Measurements from ENCODE around the gene WWOX.

The WWOX gene

GRCh38 chr16:78206623-78207223 is 107.3 kb downstream of the WWOX start:
- Histone ChIP-seq H3K9ac (ENCODE audit: insufficient read length, low read depth) (no peak overlapping the region), H3K9me3 (ENCODE audit: insufficient read depth, low read length) (no peaks in the 10 kb centered on the region), H3K4me3 (ENCODE audit: insufficient read length, low read depth) (no peak overlapping the region), H3K27me3 (ENCODE audit: insufficient read depth, insufficient read length) (no peaks in the 10 kb centered on the region), H3K36me3 (ENCODE audit: insufficient read depth, insufficient read length, low read length) (no peaks in the 10 kb centered on the region), H3K4me1 (ENCODE audit: insufficient read depth, insufficient read length) (no peaks in the 10 kb centered on the region)
- no peak for TF ChIP-seq YY1 (IDR thresholded peaks at IDR 0.05; ENCODE audit: insufficient read depth, insufficient read length)
- no peak for TF ChIP-seq ZNF274 (IDR thresholded peaks at IDR 0.05; ENCODE audit: low read depth, low read length)
- no peak for TF ChIP-seq SUZ12 (IDR thresholded peaks at IDR 0.05; ENCODE audit: extremely low read depth, insufficient read depth, insufficient read length)
- no peak for DNase-seq (ENCODE audit: low read depth, low spot score)

- no peak for DNase-seq (ENCODE audit: low read depth, low spot score)
- H3K4me1 ChIP-seq (ENCODE audit: insufficient read depth, insufficient read length) = no peaks in the 10 kb centered on the region
- no peak overlapping the region for H3K4me3 ChIP-seq (ENCODE audit: insufficient read length, low read depth)
- no peaks in the 10 kb centered on the region for H3K27me3 ChIP-seq (ENCODE audit: insufficient read depth, insufficient read length)
- no peaks in the 10 kb centered on the region for H3K36me3 ChIP-seq (ENCODE audit: insufficient read depth, insufficient read length, low read length)
- no peaks in the 10 kb centered on the region for H3K9me3 ChIP-seq (ENCODE audit: insufficient read depth, low read length)
- TF ChIP-seq YY1 (IDR thresholded peaks at IDR 0.05; ENCODE audit: insufficient read depth, insufficient read length) = no peak
- H3K9ac ChIP-seq (ENCODE audit: insufficient read length, low read depth) = no peak overlapping the region
Measured at GRCh38 chr16:78209951-78210661, 110.7 kb downstream of the WWOX start.

GRCh38 chr16:78211020-78211599 is 111.7 kb downstream of the WWOX start:
- TF ChIP-seq ZNF274 (IDR thresholded peaks at IDR 0.05; ENCODE audit: low read depth, low read length) = no peak
- no peak for TF ChIP-seq YY1 (IDR thresholded peaks at IDR 0.05; ENCODE audit: insufficient read depth, insufficient read length)
- TF ChIP-seq SUZ12 (IDR thresholded peaks at IDR 0.05; ENCODE audit: extremely low read depth, insufficient read depth, insufficient read length) = no peak

GRCh38 chr16:78211946-78212345 is 112.5 kb downstream of the WWOX start:
- Histone ChIP-seq H3K36me3 (ENCODE audit: insufficient read depth, insufficient read length, low read length) (no peaks in the 10 kb centered on the region), H3K9me3 (ENCODE audit: insufficient read depth, low read length) (no peaks in the 10 kb centered on the region), H3K9ac (ENCODE audit: insufficient read length, low read depth) (no peak overlapping the region), H3K4me3 (ENCODE audit: insufficient read length, low read depth) (no peak overlapping the region), H3K27me3 (ENCODE audit: insufficient read depth, insufficient read length) (no peaks in the 10 kb centered on the region), H3K4me1 (ENCODE audit: insufficient read depth, insufficient read length) (no peaks in the 10 kb centered on the region)
- TF ChIP-seq YY1 (IDR thresholded peaks at IDR 0.05; ENCODE audit: insufficient read depth, insufficient read length) (no peak), SUZ12 (IDR thresholded peaks at IDR 0.05; ENCODE audit: extremely low read depth, insufficient read depth, insufficient read length) (no peak), ZNF274 (IDR thresholded peaks at IDR 0.05; ENCODE audit: low read depth, low read length) (no peak)
- no peak for DNase-seq (ENCODE audit: low read depth, low spot score)

More at GRCh38 chr16:78211020-78211599, 111.7 kb downstream of the WWOX start:
- Histone ChIP-seq H3K27me3 (ENCODE audit: insufficient read depth, insufficient read length) (no peaks in the 10 kb centered on the region), H3K4me3 (ENCODE audit: insufficient read length, low read depth) (no peak overlapping the region), H3K9ac (ENCODE audit: insufficient read length, low read depth) (no peak overlapping the region), H3K9me3 (ENCODE audit: insufficient read depth, low read length) (no peaks in the 10 kb centered on the region), H3K4me1 (ENCODE audit: insufficient read depth, insufficient read length) (no peaks in the 10 kb centered on the region), H3K36me3 (ENCODE audit: insufficient read depth, insufficient read length, low read length) (no peaks in the 10 kb centered on the region)
- no peak for DNase-seq (ENCODE audit: low read depth, low spot score)

GRCh38 chr16:78212674-78213073 is 113.2 kb downstream of the WWOX start:
- no peaks in the 10 kb centered on the region for H3K36me3 ChIP-seq (ENCODE audit: insufficient read depth, insufficient read length, low read length)
- H3K9ac ChIP-seq (ENCODE audit: insufficient read length, low read depth) = no peak overlapping the region
- TF ChIP-seq SUZ12 (IDR thresholded peaks at IDR 0.05; ENCODE audit: extremely low read depth, insufficient read depth, insufficient read length) = no peak
- TF ChIP-seq ZNF274 (IDR thresholded peaks at IDR 0.05; ENCODE audit: low read depth, low read length) = no peak
- TF ChIP-seq YY1 (IDR thresholded peaks at IDR 0.05; ENCODE audit: insufficient read depth, insufficient read length) = no peak
- no peak overlapping the region for H3K4me3 ChIP-seq (ENCODE audit: insufficient read length, low read depth)
- H3K4me1 ChIP-seq (ENCODE audit: insufficient read depth, insufficient read length) = no peaks in the 10 kb centered on the region
- DNase-seq (ENCODE audit: low read depth, low spot score) = no peak
- no peaks in the 10 kb centered on the region for H3K9me3 ChIP-seq (ENCODE audit: insufficient read depth, low read length)
- H3K27me3 ChIP-seq (ENCODE audit: insufficient read depth, insufficient read length) = no peaks in the 10 kb centered on the region

- no peak for TF ChIP-seq YY1 (IDR thresholded peaks at IDR 0.05; ENCODE audit: insufficient read depth, insufficient read length)
- no peak for TF ChIP-seq ZNF274 (IDR thresholded peaks at IDR 0.05; ENCODE audit: low read depth, low read length)
- no peak for TF ChIP-seq SUZ12 (IDR thresholded peaks at IDR 0.05; ENCODE audit: extremely low read depth, insufficient read depth, insufficient read length)
- no peaks in the 10 kb centered on the region for H3K4me1 ChIP-seq (ENCODE audit: insufficient read depth, insufficient read length)
- H3K9ac ChIP-seq (ENCODE audit: insufficient read length, low read depth) = no peak overlapping the region
- H3K9me3 ChIP-seq (ENCODE audit: insufficient read depth, low read length) = no peaks in the 10 kb centered on the region
- no peak overlapping the region for H3K4me3 ChIP-seq (ENCODE audit: insufficient read length, low read depth)
- DNase-seq (ENCODE audit: low read depth, low spot score) = no peak
- H3K27me3 ChIP-seq (ENCODE audit: insufficient read depth, insufficient read length) = no peaks in the 10 kb centered on the region
- no peaks in the 10 kb centered on the region for H3K36me3 ChIP-seq (ENCODE audit: insufficient read depth, insufficient read length, low read length)
Measured at GRCh38 chr16:78213751-78214150, 114.3 kb downstream of the WWOX start.

GRCh38 chr16:78215222-78215621 is 115.8 kb downstream of the WWOX start:
- H3K9ac ChIP-seq (ENCODE audit: insufficient read length, low read depth) = no peak overlapping the region
- no peaks in the 10 kb centered on the region for H3K36me3 ChIP-seq (ENCODE audit: insufficient read depth, insufficient read length, low read length)
- DNase-seq (ENCODE audit: low read depth, low spot score) = no peak
- no peak overlapping the region for H3K4me3 ChIP-seq (ENCODE audit: insufficient read length, low read depth)
- no peaks in the 10 kb centered on the region for H3K9me3 ChIP-seq (ENCODE audit: insufficient read depth, low read length)
- no peaks in the 10 kb centered on the region for H3K27me3 ChIP-seq (ENCODE audit: insufficient read depth, insufficient read length)
- H3K4me1 ChIP-seq (ENCODE audit: insufficient read depth, insufficient read length) = no peaks in the 10 kb centered on the region
- TF ChIP-seq SUZ12 (IDR thresholded peaks at IDR 0.05; ENCODE audit: extremely low read depth, insufficient read depth, insufficient read length) (no peak), YY1 (IDR thresholded peaks at IDR 0.05; ENCODE audit: insufficient read depth, insufficient read length) (no peak), ZNF274 (IDR thresholded peaks at IDR 0.05; ENCODE audit: low read depth, low read length) (no peak)

Measured in NT2/D1 (cell line).